Measurements from ENCODE around the gene ATP2B3. TPM values are rescaled to one million over a fixed set of nuclear protein-coding genes. Genes with fewer than 3 reads are reported as not detected.

ATP2B3 gene
- total and polyA plus RNA-seq, 9 of the 15 experiments (the other 6 are each of a cell fraction or from before 2014, with no cell fraction given): 0.04 TPM; not detected in 8

DNA sequence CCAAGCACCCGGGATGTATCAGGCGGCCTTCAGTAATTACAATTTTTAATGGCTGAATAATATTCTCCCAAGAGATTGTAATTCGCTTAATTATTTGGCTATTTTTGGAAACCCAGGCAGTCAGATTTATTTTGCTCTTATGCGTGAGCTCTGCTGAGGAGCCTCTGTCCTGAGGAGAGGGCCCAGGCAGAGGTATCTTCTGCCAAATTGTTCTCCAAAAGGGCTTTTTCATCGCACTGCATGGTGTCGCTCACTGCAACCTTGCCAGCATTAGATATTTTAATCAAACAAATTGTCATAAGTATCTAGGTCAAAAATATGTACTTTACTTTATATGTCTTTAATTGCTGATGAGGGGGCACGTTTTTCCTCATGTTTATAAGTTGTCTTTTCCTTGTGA is 5.8 kb downstream of the ATP2B3 start (continued):
- no peak for TF ChIP-seq NFATC3 (IDR thresholded peaks at IDR 0.05)

DNA sequence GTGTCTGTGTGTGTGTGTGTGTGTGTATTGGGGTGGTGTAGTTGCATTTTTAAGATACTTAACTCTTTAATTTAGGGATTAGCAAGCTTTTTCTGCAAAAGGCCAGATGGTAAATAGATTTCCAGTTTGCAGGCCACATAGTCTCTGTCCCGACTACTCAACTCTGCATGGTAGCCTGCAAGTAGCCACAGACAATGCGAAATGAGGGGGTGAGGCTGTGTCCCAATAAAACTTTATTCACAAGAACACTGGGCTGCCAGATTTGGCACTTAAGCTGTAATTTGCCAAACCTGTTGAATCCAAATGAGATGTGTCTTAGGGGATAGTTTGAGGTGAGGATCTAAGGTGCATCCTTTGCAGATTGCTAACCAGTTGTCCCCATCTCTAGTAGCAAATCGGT is 6.8 kb downstream of the ATP2B3 start:
- TF ChIP-seq ZBTB40 (IDR thresholded peaks at IDR 0.05): peak; percentile 92
- TF ChIP-seq ZBTB40 (CRISPR knock-in tag; IDR thresholded peaks at IDR 0.05): peak; percentile 87
- TF ChIP-seq ELF2 (CRISPR knock-in tag; IDR thresholded peaks at IDR 0.05): no peak
- no peak for TF ChIP-seq MYC (IDR thresholded peaks at IDR 0.05; ENCODE audit: low read depth, low read length)
- TF ChIP-seq MYC (CRISPR knock-in tag; IDR thresholded peaks at IDR 0.05; ENCODE audit: borderline replicate concordance, low read depth): no peak
- TF ChIP-seq FOXJ2 (tag; IDR thresholded peaks at IDR 0.05): no peak
- no peak for TF ChIP-seq PHF20 (IDR thresholded peaks at IDR 0.05; ENCODE audit: partially characterized antibody)
- H3K4me2 ChIP-seq (ENCODE audit: insufficient read depth, low read length): no peak overlapping the region
- no peak overlapping the region for H2AFZ ChIP-seq (ENCODE audit: low read depth, low read length)
- no peak overlapping the region for H3K27ac ChIP-seq (ENCODE audit: extremely low read depth, low read depth, low read length)
- H3K79me2 ChIP-seq (ENCODE audit: control insufficient read depth, insufficient read depth, low read length): no peaks in the 10 kb centered on the region
- no peak overlapping the region for H3K4me3 ChIP-seq
- H3K9me1 ChIP-seq (ENCODE audit: control insufficient read depth, insufficient read depth, low read length): no peaks in the 10 kb centered on the region
- H3K9ac ChIP-seq (ENCODE audit: insufficient read depth in 1 of 2, low read depth in 2 of 2, low read length in 2 of 2): no peak overlapping the region
- no peaks in the 10 kb centered on the region for H4K20me1 ChIP-seq (replicated peaks; ENCODE audit: control insufficient read depth, insufficient read depth, low read length)
- peaks cover 0 to 6% of the 10 kb centered on the region in 2 experiments; a peak in 2 of 5 replicates for H3K4me1 ChIP-seq (replicated peaks in 1 of 2; ENCODE audit: control insufficient read depth in 2 of 2, insufficient read depth in 2 of 2, low read length in 2 of 2)
- DNase-seq (ENCODE audit: extremely low read depth in 1 of 4, low spot score in 3 of 4): no peak
- ChIA-PET POLR2A (interaction anchor here (1.2 kb wide), 1 partner anchor 12 kb away, joined by 3 read pairs; no protein-coding TSS in a partner anchor), CTCF (ENCODE audit: low intra/inter-chr PET ratio) (no interaction called here)
- no peaks in the 10 kb centered on the region for H3K36me3 ChIP-seq (ENCODE audit: control insufficient read depth, insufficient read depth, low read length)
- 0% methylated on average over 3 of the region's 3 CpGs for WGBS (ENCODE audit: insufficient coverage, low coverage, missing lambda C conversion rate)
- in situ Hi-C loops (cut with MboI) (no loop called here), intact Hi-C loops (cut with micrococcal nuclease) (no loop called here)
- no TSS peak for BruUV-seq (replicated peaks)
- ATAC-seq: no peak
- FAIRE-seq: no peak
- no peaks in the 10 kb centered on the region for H3K9me3 ChIP-seq (replicated peaks; ENCODE audit: control insufficient read depth, insufficient read depth, low read depth, low read length)
- peaks cover 25 to 78% of the 10 kb centered on the region in 2 experiments; a peak in 4 of 5 replicates for H3K27me3 ChIP-seq (ENCODE audit: control insufficient read depth in 2 of 2, insufficient read depth in 2 of 2, low read length in 2 of 2)

Data from K562 (cell line).